GM03348 (cell line): Measurements from ENCODE around the gene DNAI2.
"Not testable (repeated sequence)": the region's sequence is repeated elsewhere in the genome, so short reads cannot be mapped to it uniquely, and the experiment has no call there.

Source experiments
- DNase-seq: peaks from one replicate; pipeline ENCODE4 v3.0.0; 2012; ENCODE audit warnings: low spot score

DNAI2 gene

DNA sequence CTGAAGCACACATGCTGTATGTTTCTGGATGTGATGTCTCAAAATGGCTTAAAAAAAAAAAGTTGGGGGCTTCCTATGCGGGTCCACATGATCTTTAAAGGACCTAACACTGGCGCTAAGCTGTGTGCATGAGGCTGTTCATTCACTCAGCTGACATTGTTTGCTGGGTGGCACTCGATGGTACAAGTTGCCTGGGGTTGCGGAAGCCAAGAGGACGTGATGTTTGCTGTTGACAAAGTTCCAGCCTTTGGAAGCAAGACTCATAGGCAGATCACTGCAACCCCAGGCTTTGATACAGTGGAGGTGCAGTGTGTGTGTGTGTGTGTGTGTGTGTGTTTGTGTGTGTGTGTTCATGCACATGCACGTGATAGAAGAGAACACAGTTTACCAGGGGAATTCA, 29.5 kb upstream of the DNAI2 start:
- DNase-seq = no peak

DNA sequence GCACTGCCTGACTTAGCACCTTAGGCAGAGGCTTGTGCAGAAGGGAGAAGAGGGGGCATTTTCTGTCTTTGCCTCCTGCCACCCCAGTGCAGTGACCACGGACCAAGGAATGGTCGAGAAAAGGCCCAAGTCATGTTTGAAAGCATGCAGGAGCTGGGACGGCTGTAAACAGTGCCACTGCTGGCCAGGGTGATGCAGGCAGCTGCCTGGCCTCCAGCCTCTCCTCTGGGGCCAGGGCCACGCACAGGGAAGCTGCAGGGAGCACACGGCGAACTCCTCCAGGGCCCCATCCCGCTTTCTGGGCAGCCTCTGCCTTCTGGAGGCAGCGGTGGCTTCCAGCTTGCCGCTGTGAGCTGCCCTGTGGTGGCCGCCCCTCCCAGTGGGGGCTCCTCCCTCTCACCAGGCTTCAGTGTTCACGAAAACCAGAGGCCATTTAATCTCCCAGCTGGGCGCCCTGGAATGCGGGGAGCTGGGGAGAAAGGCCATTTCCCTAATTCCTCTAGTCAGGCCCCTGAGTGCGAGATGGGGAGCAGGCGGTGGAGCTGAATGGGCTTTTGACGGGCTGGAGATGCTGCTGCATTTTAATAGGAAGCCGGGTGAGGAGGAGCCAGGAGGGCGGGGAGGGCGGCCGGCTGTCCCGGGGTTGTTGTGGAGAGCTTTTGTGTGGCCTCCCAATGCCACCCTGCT, 28.7 kb upstream of the DNAI2 start:
- DNase-seq = no peak

DNA sequence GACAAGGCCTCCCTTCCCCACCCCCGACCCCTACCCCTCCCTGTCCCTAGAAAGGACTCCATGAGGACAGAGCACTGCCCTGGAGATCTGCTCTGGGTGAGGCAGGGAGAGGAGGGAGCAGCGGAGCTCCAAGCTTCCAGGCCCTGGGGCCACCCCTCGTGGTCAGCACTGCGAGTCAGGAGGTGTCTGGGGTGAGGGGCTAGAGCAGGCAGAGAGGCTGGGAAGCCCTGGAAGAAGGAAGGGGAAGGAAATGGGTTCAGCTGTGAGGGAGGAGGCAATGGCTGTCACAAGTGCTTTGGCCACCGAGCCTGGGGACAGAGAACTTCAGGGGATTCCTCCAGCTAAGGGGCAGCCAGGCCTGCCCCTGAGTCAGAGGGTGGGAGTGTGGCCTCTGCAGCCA, 28.2 kb upstream of the DNAI2 start:
- no peak for DNase-seq

DNA sequence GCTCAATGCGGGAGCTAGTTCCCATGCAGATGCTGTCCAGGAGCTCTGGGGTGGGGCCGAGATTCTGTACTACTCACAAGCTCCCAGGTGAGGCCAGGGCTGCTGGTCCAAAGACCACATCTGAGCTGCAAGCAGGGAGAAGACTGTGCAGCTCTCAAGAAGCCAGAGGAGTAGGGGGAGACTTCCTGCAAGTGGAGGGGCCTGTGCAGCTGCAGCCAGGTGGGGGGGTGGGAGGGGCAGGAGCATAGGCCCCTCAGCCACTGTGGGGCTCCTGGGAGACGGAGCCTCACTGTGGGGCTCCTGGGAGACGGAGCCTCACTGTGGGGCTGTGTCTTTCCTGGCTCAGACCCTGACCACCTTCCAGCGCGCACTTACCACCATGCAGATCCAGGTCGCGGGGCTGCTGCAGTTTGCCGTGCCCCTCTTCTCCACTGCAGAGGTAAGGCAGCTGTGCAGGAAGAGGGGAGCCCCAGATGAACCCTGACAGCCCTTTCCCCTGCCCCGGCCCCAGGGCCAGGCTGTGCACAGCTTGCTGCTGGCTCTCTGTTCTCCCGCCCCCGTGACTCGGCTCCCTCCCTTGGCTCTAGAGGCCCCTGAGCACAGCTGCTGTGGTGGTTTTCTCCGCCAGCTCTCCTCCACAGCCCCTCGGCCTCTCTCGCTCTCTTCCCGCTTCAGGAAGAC, 24.3 kb upstream of the DNAI2 start:
- DNase-seq = no peak

DNA sequence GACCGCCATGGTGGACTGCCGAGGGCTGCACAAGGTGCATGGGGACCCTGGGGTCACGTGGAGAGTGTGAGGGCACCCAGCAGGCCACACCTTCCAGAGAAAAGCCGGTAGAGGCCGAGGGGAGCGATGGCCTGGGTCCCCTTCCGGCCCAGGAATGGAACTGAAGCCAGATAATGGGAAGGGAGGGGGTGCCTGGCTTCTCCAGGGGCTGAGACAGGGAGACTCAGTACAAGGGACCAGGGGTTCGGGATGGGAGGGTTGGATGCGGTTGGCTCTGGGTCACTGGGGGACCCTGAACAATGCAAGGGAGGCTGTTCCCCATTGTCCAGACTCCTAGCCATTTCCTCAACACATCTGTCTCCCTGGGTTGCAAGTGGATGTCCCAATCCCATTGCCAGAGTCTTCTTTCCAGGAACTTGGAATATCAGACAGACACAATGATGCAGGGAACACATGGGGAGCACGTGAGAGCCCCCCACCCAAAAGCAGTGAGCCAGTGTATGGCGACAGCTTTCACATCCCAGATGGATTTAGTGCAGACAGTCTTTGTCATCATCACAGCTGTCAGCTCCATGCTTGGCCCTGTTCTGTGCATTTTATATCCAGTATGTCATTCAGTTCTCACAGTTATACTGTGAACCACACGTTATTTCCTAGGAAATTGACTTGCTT, 23.6 kb upstream of the DNAI2 start:
- DNase-seq = no peak

DNA sequence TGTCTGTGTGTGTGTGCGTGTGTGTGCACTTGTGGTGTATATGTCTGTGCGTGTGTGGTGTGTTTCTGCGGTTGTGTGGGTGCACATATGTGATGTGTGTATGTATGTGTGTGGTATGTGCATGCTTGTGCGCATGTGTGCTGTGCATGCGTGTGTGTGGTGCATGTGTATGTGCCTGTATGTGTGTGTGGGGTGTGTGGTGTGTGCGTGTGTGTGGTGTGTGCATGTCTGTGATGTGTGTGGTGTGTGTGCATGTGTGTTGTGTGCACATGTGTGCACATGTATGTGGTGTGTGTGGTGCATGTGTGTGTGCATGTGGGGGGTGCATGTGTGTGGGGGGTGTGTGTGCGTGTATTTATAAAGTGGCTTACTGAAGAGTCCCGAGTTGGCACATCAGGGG, 23.0 kb upstream of the DNAI2 start:
- DNase-seq = no peak

DNA sequence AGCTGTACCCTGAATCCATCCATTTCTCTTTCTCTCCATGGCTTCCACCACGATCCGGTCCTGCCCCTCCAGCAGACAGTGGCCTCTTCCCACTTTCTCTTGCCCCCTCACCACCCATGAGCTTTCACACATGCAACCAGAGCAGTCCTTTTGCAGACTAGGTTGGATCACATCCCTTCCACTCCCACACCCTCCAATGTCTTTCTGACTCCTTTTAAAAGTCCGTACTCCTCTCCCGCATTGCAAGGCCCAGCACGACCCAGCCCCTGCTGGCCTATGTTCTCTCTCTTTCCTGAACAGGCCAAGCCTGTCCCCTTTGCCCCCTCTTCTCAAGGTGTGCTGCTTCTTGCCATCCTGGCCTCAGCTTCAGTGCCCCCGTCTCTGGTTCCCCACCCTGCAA, 22.5 kb upstream of the DNAI2 start:
- no peak for DNase-seq

DNA sequence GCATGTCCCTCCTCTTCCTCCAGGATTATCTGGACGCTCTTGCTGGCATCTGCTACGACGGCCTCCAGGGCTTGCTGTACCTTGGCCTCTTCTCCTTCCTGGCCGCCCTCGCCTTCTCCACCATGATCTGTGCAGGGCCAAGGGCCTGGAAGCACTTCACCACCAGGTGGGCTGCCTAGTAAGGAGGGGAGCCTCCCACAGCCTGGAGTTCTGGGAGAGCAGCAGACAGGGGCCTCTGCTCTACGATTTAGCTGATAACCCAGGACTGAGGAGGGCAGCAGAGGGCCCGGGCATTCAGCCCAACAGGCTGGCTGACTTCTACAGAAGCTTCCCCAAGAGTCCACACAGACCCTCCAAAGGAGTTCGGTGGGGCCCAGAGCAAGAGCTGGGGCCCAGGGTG, 21.8 kb upstream of the DNAI2 start:
- DNase-seq = no peak

DNA sequence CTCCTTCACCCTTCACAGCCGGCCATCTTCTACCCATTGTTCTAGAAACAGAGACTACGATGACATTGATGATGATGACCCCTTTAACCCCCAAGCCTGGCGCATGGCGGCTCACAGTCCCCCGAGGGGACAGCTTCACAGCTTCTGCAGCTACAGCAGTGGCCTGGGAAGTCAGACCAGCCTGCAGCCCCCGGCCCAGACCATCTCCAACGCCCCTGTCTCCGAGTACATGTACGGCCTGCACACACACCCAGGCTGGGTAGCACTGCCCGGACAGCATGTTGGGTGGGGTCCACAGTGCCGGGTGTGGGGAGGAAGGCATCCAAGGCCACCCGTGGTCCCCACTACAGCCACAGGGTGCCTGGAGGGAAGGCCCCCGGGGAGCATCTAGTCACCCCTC, 21.0 kb upstream of the DNAI2 start:
- DNase-seq = no peak

DNA sequence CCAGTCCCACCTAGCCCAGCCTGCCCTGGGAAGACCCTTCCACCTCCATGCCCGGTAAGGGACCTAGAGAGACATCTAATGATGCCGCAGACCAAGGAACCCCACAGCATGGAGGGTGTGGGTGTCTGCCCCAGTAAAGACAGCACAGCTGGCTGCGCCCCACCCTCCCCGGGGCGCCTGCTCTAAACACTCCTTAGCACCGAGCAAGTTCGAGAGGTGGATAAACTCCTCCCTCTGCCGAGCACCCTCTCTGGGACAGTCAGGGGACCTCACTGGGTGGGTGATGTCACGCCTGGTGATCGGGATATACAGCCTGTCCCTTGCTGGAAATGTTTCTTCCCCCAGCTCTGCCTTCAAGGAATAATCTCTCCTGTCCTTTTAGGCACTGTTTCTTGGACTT, 16.7 kb upstream of the DNAI2 start:
- no peak for DNase-seq

DNA sequence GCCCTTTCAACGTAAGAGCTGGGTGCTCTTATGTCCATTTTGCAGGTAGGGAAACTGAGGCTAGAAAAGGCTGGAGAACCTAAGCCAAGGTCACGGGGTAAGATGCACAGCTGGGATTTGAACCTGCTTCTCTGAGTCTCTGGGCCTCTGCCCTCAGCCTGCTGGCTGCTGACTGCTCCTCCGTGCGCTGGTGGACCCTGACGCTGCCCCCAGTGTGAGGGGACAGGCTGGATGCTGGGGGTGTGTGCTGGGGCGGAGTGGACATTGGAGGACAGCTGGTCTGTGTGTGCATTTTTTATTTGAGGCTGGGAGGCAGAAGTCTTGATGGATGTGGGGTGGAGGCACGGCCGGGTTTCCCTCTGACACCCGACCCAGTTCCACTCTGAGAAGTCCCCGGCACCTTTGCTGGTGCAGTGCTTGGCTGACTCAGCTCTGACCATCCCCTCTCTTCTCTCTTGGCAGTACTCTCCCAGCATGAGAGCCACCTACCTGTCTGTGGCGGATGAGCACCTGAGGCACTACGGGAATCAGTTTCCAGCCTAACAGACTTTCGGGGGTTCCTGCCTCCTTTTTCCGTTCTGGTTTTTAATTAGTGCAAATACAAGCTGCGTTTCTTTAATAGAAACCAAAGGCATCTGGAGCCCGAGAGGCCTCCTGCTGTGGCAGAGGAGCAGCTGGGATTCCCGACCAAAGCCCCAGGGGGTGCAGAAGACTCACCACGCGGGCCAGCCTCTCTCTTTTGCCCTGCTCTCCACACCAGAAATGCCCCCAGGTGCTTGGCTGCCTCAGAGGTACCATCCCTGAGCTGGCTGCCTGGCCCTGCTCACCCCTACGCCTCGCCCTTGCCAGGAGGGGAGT, 14.1 kb upstream of the DNAI2 start:
- no peak for DNase-seq

DNA sequence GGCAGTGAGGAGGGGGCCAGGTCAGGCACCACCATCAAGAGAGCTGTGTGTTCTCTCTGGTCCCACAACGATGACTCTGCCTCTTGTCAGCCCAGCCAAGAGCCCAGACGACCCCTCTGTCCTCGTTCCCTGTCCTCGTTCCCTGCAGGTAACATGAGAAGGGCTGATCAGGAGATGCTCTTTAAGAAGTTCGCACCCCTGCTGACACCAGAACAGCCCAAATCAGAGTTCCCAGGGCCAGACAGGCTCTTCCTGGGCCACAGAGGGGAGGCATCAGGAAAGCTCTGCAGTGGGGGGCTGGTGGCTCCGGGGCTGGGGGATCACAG, 13.5 kb upstream of the DNAI2 start:
- DNase-seq = no peak

DNA sequence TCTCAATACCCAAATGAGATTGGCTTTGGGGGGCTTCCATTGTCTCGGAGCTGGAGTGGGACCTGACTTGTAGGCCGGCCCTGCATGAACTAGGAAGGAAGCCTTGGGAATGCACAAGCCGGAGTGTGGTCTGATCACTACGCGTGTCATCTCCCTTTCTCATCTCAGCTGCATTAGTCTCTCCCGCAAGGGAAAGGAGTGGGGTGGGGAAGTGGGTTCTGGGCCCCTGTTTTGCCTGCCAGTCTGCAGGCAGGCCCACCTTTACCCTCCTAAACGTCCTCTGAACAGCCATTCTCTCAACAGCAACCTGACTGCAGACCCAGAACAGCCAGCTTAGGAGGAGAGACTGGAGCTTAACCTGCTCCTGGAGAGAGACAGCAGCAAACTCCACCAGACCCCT, 11.4 kb upstream of the DNAI2 start:
- DNase-seq = no peak

DNA sequence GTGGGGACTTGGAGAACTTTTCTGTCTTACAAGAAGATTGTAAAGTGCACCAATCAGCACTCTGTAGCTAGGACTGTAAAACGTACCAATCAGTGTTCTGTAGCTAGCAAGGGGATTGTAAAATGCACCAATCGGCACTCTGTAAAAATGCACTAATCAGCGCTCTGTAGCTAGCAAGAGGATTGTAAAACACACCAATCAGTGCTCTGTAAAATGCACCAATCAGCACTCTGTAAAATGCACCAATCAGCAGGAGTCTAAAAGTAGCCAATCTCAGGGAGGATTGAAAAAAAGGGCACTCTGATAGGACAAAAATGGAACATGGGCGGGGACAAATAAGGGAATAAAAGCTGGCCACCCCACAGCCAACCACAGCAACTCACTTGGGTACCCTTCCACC, 7.0 kb upstream of the DNAI2 start:
- DNase-seq = not testable (repeated sequence)

DNA sequence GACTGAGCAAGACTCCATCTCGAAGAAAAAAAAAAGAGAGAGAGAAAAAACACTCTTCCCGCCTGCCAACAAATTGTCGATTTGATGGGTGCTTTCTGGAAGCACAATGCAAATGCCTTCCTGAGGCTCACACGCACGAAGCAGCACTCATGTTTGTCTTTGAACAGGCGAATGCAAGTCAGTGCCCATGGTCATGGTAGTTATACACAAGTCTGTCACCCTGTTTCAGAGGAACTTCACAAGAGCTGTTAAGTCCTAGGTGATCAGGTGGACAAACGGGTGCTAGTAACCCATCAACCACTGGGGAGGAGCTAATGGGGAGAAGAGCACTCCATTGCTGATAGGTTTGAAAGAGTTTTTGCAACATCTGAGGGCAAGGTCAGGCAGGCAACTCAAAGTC, 6.5 kb upstream of the DNAI2 start:
- DNase-seq = no peak

DNA sequence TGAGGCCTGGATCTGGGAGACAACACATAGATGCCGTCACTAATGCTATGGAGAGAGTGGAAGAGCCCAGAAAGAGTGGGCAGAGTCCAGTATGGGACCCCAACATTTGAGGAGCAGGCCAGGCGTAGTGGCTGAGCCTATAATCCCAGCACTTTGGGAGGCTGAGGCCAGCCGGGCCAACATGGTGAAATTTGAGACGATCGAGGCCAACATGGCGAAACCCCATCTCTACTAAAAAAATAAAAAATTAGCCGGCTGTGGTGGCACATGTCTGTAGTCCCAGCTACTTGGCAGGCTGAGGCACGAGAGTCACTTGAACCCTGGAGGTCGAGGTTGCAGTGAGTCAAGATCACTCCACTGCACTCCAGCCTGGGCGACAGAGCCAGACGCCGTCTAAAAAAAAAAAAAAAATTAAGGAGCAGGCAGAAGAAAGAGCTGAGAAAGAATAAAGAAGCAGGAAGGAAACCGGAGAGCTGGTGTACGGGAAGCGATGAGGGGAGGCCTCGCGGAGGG, 6.0 kb upstream of the DNAI2 start:
- DNase-seq = no peak

DNA sequence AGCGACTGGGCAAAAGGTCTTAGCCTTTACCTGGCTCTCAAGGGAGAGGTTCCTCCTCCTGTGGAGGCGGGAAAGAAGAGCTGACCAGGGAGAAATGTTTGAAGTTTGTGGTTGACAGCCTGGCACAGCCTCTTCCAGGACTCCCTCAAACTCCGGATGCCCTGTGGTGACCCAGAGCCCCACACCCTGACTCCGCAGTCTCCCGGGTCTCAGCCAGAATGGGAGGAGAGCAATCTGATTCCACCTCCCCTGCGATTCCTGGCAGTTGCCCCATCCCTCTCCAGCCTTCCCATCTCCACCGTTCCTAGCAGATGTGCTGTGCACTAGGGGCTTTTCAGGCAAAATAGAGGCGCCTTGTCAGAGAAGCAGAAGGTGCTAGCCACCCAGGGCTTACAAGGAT, 5.5 kb upstream of the DNAI2 start:
- DNase-seq = no peak

DNA sequence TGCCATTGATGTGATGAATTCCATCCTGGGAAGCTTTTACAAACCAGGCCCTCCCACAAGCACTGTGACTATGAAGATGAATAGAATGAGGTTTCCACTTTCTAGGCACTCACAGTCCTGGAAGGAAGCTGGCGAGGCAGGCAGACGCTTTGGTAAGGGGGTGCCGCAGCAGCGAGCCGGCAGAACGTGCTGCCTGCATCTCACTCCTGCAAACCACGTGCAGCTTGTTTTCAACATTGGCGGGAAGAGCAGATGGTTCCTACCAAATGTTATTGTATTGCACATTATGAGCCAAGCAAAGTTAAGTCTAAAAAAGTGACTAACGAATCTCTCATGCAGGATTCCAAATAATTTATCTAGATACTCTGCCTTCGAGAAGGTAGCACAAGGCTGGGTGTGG, 3.7 kb upstream of the DNAI2 start:
- no peak for DNase-seq

DNA sequence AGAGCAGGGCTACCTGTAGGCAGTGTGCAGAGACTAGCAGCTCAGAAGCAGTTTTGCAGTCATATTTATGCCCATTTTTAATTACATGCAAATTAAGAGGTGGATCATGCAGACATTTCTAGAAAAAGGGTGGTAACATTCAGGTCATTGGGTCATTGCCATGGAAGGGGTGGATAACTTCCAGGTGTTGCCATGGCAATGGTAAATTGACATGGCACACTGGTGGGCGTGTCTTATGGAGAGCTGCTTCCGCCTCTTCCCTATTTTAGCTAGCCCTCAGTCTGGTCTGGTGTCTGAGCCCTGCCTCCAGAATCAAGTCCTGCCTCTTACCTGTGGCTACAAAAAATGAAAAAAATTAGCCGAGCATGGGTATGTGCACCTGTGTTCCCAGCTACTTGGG, 2.8 kb upstream of the DNAI2 start:
- DNase-seq = no peak

DNA sequence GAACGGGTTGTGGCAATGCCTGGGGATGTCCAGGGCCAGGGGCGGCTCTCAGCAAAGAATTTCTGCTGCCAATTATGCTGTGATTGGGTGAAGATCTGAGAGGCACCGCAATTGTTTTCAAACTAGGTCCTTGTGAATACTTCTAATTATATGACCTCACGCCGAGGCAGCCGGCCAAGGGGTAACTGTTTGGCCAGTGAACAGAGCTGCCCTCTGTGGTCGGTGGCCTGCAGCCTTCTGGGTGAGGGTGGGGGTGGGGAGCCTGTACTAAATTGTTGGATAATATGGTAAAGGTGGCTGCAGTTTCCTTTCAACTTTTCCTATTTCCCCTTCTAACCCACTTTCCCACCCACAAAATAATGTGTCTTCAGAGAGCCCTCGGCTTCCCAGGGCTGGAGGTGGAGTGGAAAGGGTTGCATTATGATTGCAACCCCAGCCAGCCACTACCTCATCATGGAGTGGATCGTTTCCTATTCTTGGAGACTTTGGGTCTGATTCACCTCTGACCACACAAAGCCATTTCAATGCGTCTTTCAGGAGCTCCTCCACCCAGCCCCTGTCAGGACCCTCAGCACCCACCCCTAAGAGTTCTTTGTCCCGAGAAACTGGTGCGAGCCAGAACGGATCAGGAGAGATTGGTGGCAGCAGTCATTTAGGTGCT, 2.0 kb upstream of the DNAI2 start:
- DNase-seq = no peak

DNA sequence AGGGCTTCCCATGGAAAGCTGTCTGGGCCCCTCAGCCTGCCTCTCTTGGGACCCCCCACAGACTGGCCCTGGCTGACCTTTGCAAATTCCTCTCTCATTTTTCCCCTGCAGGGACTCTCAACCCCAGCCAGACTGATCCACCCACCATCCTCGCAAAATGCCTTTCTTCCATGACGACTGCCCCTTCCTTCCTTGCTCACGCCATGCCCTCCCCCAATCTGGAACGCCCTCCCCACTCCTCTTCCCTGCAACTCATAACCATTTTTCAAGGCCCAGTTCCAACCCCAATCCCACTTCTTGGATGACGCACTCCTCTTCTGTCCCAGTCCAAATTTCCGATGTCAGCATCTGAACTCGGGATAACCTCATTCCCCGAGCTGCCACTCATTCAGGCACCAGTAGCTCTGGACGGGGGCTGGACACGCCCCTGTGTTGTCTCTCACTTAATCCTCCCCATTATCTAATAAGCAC, 1.3 kb upstream of the DNAI2 start:
- DNase-seq = no peak
